ENCODE measurements around the gene ELAVL1. TPM values are rescaled to one million over a fixed set of nuclear protein-coding genes. Genes with fewer than 3 reads are reported as not detected.

ELAVL1 gene
- total and polyA plus RNA-seq, 9 of the 15 experiments (the other 6 are each of a cell fraction or from before 2014, with no cell fraction given) = 4.3 to 172 (median 69.2) TPM

DNA sequence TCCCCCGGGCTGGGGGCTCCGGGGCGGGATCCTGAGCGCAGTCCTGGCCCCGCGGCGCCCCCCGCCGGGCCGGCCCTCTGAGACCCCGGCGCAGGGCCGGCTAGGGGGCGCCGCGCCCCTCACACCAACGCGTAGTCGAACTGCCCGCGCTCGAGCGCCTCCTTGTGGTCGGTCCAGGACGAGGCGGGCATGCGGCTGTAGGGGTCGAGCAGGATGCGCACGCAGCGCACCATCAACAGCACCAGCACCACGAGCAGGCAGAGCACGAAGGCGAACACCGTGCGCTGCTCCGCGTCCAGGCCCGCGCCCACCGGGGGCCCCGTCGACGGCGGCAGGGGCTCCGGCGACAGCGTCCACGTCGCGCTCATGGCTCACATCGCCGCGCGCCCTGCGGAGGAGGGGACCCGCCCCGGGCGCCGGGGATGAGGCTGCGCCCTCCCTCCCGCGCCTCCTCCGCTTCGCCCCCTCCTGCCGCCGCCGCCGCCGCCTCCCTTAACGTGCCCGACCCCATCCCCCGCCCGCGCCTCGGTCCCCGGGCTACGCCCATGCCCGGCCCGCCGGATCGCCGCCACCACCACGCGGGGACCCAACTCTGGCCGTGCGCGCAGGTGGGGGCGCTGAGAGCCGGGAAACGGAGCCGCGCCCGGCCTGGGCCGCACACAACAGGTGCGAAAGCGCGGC is 80.1 kb downstream of the ELAVL1 start (continued):
- TF ChIP-seq, protein P1, sequence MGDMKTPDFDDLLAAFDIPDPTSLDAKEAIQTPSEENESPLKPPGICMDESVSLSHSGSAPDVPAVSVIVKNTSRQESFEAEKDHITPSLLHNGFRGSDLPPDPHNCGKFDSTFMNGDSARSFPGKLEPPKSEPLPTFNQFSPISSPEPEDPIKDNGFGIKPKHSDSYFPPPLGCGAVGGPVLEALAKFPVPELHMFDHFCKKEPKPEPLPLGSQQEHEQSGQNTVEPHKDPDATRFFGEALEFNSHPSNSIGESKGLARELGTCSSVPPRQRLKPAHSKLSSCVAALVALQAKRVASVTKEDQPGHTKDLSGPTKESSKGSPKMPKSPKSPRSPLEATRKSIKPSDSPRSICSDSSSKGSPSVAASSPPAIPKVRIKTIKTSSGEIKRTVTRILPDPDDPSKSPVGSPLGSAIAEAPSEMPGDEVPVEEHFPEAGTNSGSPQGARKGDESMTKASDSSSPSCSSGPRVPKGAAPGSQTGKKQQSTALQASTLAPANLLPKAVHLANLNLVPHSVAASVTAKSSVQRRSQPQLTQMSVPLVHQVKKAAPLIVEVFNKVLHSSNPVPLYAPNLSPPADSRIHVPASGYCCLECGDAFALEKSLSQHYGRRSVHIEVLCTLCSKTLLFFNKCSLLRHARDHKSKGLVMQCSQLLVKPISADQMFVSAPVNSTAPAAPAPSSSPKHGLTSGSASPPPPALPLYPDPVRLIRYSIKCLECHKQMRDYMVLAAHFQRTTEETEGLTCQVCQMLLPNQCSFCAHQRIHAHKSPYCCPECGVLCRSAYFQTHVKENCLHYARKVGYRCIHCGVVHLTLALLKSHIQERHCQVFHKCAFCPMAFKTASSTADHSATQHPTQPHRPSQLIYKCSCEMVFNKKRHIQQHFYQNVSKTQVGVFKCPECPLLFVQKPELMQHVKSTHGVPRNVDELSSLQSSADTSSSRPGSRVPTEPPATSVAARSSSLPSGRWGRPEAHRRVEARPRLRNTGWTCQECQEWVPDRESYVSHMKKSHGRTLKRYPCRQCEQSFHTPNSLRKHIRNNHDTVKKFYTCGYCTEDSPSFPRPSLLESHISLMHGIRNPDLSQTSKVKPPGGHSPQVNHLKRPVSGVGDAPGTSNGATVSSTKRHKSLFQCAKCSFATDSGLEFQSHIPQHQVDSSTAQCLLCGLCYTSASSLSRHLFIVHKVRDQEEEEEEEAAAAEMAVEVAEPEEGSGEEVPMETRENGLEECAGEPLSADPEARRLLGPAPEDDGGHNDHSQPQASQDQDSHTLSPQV (IDR thresholded peaks at IDR 0.05) = peak; percentile 86
- TF ChIP-seq, protein P2, sequence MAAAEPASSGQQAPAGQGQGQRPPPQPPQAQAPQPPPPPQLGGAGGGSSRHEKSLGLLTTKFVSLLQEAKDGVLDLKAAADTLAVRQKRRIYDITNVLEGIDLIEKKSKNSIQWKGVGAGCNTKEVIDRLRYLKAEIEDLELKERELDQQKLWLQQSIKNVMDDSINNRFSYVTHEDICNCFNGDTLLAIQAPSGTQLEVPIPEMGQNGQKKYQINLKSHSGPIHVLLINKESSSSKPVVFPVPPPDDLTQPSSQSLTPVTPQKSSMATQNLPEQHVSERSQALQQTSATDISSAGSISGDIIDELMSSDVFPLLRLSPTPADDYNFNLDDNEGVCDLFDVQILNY (CRISPR knock-in tag; IDR thresholded peaks at IDR 0.05) = peak; percentile 51; the same call in 1 of the 2 replicates
- TF ChIP-seq, protein P3, sequence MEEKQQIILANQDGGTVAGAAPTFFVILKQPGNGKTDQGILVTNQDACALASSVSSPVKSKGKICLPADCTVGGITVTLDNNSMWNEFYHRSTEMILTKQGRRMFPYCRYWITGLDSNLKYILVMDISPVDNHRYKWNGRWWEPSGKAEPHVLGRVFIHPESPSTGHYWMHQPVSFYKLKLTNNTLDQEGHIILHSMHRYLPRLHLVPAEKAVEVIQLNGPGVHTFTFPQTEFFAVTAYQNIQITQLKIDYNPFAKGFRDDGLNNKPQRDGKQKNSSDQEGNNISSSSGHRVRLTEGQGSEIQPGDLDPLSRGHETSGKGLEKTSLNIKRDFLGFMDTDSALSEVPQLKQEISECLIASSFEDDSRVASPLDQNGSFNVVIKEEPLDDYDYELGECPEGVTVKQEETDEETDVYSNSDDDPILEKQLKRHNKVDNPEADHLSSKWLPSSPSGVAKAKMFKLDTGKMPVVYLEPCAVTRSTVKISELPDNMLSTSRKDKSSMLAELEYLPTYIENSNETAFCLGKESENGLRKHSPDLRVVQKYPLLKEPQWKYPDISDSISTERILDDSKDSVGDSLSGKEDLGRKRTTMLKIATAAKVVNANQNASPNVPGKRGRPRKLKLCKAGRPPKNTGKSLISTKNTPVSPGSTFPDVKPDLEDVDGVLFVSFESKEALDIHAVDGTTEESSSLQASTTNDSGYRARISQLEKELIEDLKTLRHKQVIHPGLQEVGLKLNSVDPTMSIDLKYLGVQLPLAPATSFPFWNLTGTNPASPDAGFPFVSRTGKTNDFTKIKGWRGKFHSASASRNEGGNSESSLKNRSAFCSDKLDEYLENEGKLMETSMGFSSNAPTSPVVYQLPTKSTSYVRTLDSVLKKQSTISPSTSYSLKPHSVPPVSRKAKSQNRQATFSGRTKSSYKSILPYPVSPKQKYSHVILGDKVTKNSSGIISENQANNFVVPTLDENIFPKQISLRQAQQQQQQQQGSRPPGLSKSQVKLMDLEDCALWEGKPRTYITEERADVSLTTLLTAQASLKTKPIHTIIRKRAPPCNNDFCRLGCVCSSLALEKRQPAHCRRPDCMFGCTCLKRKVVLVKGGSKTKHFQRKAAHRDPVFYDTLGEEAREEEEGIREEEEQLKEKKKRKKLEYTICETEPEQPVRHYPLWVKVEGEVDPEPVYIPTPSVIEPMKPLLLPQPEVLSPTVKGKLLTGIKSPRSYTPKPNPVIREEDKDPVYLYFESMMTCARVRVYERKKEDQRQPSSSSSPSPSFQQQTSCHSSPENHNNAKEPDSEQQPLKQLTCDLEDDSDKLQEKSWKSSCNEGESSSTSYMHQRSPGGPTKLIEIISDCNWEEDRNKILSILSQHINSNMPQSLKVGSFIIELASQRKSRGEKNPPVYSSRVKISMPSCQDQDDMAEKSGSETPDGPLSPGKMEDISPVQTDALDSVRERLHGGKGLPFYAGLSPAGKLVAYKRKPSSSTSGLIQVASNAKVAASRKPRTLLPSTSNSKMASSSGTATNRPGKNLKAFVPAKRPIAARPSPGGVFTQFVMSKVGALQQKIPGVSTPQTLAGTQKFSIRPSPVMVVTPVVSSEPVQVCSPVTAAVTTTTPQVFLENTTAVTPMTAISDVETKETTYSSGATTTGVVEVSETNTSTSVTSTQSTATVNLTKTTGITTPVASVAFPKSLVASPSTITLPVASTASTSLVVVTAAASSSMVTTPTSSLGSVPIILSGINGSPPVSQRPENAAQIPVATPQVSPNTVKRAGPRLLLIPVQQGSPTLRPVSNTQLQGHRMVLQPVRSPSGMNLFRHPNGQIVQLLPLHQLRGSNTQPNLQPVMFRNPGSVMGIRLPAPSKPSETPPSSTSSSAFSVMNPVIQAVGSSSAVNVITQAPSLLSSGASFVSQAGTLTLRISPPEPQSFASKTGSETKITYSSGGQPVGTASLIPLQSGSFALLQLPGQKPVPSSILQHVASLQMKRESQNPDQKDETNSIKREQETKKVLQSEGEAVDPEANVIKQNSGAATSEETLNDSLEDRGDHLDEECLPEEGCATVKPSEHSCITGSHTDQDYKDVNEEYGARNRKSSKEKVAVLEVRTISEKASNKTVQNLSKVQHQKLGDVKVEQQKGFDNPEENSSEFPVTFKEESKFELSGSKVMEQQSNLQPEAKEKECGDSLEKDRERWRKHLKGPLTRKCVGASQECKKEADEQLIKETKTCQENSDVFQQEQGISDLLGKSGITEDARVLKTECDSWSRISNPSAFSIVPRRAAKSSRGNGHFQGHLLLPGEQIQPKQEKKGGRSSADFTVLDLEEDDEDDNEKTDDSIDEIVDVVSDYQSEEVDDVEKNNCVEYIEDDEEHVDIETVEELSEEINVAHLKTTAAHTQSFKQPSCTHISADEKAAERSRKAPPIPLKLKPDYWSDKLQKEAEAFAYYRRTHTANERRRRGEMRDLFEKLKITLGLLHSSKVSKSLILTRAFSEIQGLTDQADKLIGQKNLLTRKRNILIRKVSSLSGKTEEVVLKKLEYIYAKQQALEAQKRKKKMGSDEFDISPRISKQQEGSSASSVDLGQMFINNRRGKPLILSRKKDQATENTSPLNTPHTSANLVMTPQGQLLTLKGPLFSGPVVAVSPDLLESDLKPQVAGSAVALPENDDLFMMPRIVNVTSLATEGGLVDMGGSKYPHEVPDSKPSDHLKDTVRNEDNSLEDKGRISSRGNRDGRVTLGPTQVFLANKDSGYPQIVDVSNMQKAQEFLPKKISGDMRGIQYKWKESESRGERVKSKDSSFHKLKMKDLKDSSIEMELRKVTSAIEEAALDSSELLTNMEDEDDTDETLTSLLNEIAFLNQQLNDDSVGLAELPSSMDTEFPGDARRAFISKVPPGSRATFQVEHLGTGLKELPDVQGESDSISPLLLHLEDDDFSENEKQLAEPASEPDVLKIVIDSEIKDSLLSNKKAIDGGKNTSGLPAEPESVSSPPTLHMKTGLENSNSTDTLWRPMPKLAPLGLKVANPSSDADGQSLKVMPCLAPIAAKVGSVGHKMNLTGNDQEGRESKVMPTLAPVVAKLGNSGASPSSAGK (IDR thresholded peaks at IDR 0.05) = peak; percentile 93
- TF ChIP-seq TGIF2 (CRISPR knock-in tag; IDR thresholded peaks at IDR 0.05) = 0 out of 2 replicates have a peak, but pooled peaks have one; percentile 16
- no peak for TF ChIP-seq ZZZ3 (IDR thresholded peaks at IDR 0.05)
- TF ChIP-seq PHB2 (IDR thresholded peaks at IDR 0.05; ENCODE audit: low read depth) = no peak
- peak; percentile 67 for TF ChIP-seq ZFX (CRISPR knock-in tag; IDR thresholded peaks at IDR 0.05)
- peak; percentile 11 for TF ChIP-seq HNRNPK (IDR thresholded peaks at IDR 0.05; ENCODE audit: low read depth, low read length, poor library complexity, severe bottlenecking)
- peak in 1 of 2 experiments; percentile 68; a peak in 1 of 4 replicates for TF ChIP-seq RCOR1 (IDR thresholded peaks at IDR 0.05; ENCODE audit: borderline replicate concordance in 1 of 2, low read depth in 2 of 2, low read length in 2 of 2)
